Duodenal mucosa (tissue), 2 donors: ENCODE measurements around the gene SELENON.

ENCODE experiments used
- H3K27ac ChIP-seq: one replicate; pipeline ENCODE4 v1.7.0; 2013; ENCODE audit warnings: low read depth, low read length
- H3K27me3 ChIP-seq, 2 donors: one replicate each; pipeline ENCODE4 v1.7.0; 2013; ENCODE audit warnings: low read length in 2 of 2, control low read depth in 1 of 2; ENCODE audit not compliant: insufficient read depth in 2 of 2, control insufficient read depth in 1 of 2
- H3K36me3 ChIP-seq, 2 donors: one replicate each; pipeline ENCODE4 v1.7.0; 2013; ENCODE audit warnings: low read length in 2 of 2, control low read depth in 1 of 2; ENCODE audit not compliant: insufficient read depth in 2 of 2, control insufficient read depth in 1 of 2
- H3K4me1 ChIP-seq, 2 donors: one replicate each; pipeline ENCODE4 v1.7.0; 2013; ENCODE audit warnings: low read length in 2 of 2, control low read depth in 1 of 2; ENCODE audit not compliant: insufficient read depth in 2 of 2, control insufficient read depth in 1 of 2
- H3K4me3 ChIP-seq, 2 donors: one replicate each; pipeline ENCODE4 v1.7.0; 2013; ENCODE audit warnings: low read length in 2 of 2, low read depth in 1 of 2
- H3K9ac ChIP-seq, 2 donors: one replicate each; pipeline ENCODE4 v1.7.0; 2013; ENCODE audit warnings: low read length in 2 of 2, low read depth in 1 of 2
- H3K9me3 ChIP-seq, 2 donors: one replicate each; pipeline ENCODE4 v1.7.0; 2013; ENCODE audit warnings: low read length in 2 of 2, control low read depth in 1 of 2; ENCODE audit not compliant: control insufficient read depth in 1 of 2

The SELENON gene

GRCh38 chr1:25795211-25795610 lies 4.8 kb upstream of the SELENON start:
- Histone ChIP-seq H3K27me3 (no peaks in the 10 kb centered on the region), H3K4me3 (no peak overlapping the region), H3K36me3 (no peaks in the 10 kb centered on the region), H3K4me1 (peaks cover 12 to 18% of the 10 kb centered on the region in 2 donors), H3K9ac (no peak overlapping the region), H3K27ac (no peak overlapping the region), H3K9me3 (no peaks in the 10 kb centered on the region)

DNA sequence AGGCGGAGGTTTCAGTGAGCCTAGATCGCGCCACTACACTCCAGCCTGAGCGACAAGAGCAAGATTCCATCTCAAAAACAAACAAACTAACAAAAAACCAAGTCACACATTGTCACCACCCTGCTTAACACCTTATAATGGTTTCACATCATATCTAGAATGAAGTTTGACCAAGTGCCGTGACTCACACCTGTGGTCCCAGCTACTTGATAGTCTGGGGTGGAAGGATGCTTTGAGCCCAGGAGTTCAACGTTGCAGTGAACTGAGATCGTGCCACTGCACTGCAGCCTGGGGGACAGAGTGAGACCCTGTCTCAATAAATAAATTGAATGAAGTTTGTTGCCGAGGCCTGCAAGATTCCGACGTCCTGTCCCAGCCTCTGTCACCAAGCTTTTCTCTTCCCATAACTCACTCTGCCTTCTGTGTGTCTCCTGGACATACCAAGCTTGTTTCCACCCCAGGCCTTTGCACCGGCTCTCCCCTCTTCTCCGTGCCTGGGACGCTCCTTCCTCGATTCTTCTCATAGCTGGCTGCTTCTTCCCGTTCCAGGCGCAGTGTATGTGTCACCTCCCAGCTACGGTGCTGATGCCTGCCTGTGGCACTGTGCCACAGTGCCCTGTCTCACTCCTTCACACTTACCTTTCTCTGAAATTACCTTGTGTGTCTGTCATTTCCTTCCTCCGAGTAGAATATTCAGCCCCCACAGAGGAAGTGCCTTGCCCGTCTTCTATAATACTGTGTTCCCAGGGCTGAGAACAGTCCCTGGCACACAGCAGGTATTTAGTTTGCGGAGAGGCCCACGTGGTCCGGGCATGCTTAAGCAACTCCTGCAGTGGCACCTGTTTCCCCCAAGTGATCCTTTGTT lies 3.8 kb upstream of the SELENON start:
- no peaks in the 10 kb centered on the region for H3K36me3 ChIP-seq
- H3K27me3 ChIP-seq = no peaks in the 10 kb centered on the region
- H3K9ac ChIP-seq = no peak overlapping the region
- no peak overlapping the region for H3K27ac ChIP-seq
- H3K9me3 ChIP-seq = no peaks in the 10 kb centered on the region
- no peak overlapping the region for H3K4me3 ChIP-seq
- peaks cover 12 to 26% of the 10 kb centered on the region in 2 donors for H3K4me1 ChIP-seq

GRCh38 chr1:25796811-25797458 lies 3.1 kb upstream of the SELENON start:
- no peaks in the 10 kb centered on the region for H3K9me3 ChIP-seq
- H3K27ac ChIP-seq = no peak overlapping the region
- H3K4me1 ChIP-seq = peaks cover 12 to 26% of the 10 kb centered on the region in 2 donors
- no peaks in the 10 kb centered on the region for H3K36me3 ChIP-seq
- no peak overlapping the region for H3K4me3 ChIP-seq
- no peaks in the 10 kb centered on the region for H3K27me3 ChIP-seq
- no peak overlapping the region for H3K9ac ChIP-seq

- Histone ChIP-seq H3K9me3 (no peaks in the 10 kb centered on the region), H3K9ac (no peak overlapping the region), H3K4me3 (no peak overlapping the region), H3K27me3 (no peaks in the 10 kb centered on the region), H3K36me3 (no peaks in the 10 kb centered on the region), H3K27ac (no peak overlapping the region), H3K4me1 (peaks cover 12 to 30% of the 10 kb centered on the region in 2 donors)
These were observed 2.1 kb upstream of the SELENON start for GRCh38 chr1:25797939-25798338.

DNA sequence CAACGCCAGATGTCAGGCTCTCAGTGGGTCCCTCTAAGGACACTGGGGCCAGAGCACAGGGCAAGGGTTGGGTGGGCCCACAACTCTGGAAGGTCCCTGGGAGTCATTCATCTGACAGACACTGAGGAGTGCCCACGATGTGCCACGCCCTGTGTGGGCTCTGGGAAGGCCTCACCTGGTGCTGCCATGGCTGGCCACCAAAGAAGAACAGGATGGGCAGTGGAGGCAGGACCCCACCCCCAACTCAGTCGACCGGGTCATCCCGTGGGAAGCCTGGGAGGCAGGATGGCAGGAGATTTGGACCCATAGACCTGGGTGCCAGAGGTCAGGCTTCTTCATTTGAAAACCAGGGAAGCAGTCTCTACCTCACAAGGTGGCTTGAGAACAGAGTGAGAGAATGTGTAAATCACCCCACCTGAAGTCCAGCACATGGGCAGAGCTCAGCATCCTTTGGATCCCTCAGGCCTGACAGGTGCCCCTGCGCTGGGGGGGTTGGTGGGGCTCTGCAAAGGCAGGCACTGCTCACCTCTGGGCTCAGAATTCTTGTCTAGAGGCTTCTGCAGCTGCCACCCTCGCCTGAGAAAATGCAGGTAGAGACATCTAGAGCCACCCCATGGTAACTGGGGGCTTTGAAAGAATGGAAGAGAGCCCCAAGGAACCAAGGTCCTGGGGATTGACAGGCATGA lies 1.2 kb upstream of the SELENON start:
- Histone ChIP-seq H3K9me3 (no peaks in the 10 kb centered on the region), H3K4me1 (peaks cover 12 to 30% of the 10 kb centered on the region in 2 donors), H3K9ac (no peak overlapping the region), H3K36me3 (no peaks in the 10 kb centered on the region), H3K27me3 (no peaks in the 10 kb centered on the region), H3K27ac (no peak overlapping the region), H3K4me3 (no peak overlapping the region)

DNA sequence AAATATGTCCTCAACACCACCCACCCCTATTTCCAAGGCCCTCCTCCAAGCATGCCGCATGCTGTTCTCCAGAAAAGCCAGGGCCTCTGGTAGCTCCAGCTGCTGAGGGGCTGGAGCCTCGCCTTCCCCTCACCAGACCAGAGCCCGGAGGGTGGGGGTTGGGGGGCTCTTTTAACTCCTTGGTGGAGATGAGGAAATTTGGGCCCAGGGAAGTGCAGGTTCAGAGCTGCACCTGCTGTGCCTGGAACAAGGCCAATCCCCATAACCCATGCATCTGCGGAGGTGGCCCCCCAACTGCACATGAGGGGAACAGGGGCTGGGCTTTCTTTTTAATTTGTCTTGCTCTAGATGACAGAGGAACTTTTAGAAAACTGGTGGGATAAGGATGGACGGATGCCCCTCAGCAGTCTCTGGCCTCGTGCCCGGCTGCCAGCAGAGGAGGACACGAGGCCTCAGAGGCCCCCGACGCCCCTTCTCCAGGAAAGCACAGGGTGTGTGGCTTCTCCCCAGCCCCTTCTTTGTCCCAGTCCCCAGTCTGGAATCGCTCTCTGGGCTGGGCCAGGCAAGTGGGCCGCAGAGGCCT lies 550 bp upstream of the SELENON start:
- H3K36me3 ChIP-seq = no peaks in the 10 kb centered on the region
- H3K9me3 ChIP-seq = no peaks in the 10 kb centered on the region
- peak overlapping the region; percentile 51 to 63 for H3K9ac ChIP-seq
- peak overlapping the region; percentile 54 to 65 for H3K4me3 ChIP-seq
- H3K4me1 ChIP-seq = peaks cover 12 to 30% of the 10 kb centered on the region in 2 donors
- H3K27me3 ChIP-seq = no peaks in the 10 kb centered on the region
- H3K27ac ChIP-seq = no peak overlapping the region

DNA sequence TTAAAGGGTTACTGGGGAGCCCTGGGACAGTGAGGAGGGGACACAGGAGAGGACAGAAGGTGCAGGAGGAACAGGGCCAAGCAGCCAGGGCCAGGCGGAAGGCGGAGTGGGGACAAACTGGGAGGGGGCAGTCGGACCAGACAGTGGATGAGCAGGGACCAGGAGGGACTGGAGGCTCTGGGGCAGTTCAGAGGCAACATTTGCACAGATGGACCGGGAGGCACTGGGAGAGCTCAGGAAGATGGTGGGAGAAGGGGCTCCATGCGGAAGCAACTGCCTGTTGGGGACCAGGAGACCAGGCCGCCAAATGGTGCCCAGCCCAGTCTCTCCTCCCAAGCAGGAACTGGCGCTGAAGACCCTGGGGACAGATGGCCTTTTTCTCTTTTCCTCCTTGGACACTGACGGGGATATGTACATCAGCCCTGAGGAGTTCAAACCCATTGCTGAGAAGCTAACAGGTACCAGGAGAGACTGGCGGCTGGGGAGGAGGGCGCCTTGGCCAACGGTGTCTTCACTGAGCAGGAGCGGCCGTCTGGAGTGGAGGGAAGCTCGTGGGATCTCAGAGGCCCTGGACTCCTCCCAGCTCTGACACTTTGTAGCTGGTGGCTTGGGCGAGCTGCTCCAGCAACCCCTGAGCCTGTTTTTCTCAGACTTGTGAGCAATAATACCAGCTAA lies 847 bp downstream of the SELENON start:
- peak overlapping the region; percentile 3 for H3K27ac ChIP-seq

DNA sequence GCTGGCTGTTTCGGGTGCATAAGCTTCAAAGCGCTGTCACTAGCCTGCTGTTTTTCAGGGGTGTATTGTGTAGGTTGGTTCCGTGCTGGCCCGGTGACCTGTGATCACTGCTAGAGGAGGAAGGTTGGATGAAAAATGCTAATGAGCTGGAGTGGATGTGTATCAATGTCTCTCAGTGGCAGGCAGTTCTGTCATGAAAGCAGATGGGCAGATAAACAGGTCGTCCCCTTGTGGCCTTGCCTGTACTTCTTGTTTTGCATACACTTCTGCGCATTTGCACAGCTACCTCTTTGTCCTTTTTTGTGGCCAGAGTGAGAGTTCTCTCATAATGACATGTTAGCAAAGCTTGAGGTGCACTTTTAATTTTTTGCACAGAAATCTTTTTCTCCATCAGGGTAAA lies 2.9 kb downstream of the SELENON start:
- Histone ChIP-seq H3K27me3 (no peaks in the 10 kb centered on the region), H3K9ac (no peak overlapping the region), H3K36me3 (peaks cover 0 to 15% of the 10 kb centered on the region in 2 donors), H3K4me1 (peaks cover 10 to 34% of the 10 kb centered on the region in 2 donors), H3K27ac (no peak overlapping the region), H3K4me3 (no peak overlapping the region), H3K9me3 (no peaks in the 10 kb centered on the region)

More for the DNA sequence above, 847 bp downstream of the SELENON start:
- peaks cover 0 to 10% of the 10 kb centered on the region in 2 donors for H3K36me3 ChIP-seq
- no peaks in the 10 kb centered on the region for H3K27me3 ChIP-seq
- H3K9ac ChIP-seq = peak overlapping the region; percentile 54 to 77
- H3K4me1 ChIP-seq = peaks cover 12 to 30% of the 10 kb centered on the region in 2 donors
- H3K4me3 ChIP-seq = peak overlapping the region; percentile 72 to 76
- H3K9me3 ChIP-seq = no peaks in the 10 kb centered on the region

DNA sequence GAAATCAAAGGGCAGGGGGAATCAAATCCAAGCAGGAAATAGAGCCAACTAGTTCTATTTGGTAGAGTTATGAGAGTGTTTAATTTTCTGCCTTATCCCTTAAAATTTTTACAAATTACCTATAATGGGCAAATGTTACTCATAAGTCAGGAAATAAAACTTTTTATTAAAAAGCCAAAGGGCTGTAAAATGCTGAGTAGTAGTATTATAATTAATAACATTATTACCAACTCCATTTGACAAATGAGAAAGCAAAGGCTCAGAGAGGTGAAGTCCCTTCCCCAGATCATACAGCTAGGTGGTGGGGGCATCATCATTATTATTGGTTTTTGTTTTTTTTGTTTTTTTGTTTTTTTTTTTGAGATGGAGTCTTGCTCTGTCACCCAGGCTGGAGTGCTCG lies 3.4 kb downstream of the SELENON start:
- no peak overlapping the region for H3K27ac ChIP-seq
- H3K4me1 ChIP-seq = peaks cover 13 to 35% of the 10 kb centered on the region in 2 donors
- H3K27me3 ChIP-seq = no peaks in the 10 kb centered on the region
- H3K9me3 ChIP-seq = no peaks in the 10 kb centered on the region
- H3K4me3 ChIP-seq = no peak overlapping the region
- H3K9ac ChIP-seq = no peak overlapping the region
- peaks cover 0 to 15% of the 10 kb centered on the region in 2 donors for H3K36me3 ChIP-seq
